Lung (tissue), 12 donors: ENCODE data around the gene ZPBP2. TPM values are rescaled to one million over a fixed set of nuclear protein-coding genes. Genes with fewer than 3 reads are reported as not detected.

Experiments used
- ATAC-seq: fragments of 200-7000 bp; cut with Tn5 transposase; one replicate; pipeline ENCODE4 v1.9.1; 2020; ENCODE audit warnings: moderate number of reproducible peaks; ENCODE audit not compliant: insufficient read depth, low FRiP score
- DNase-seq, 3 donors: peaks; one replicate each; pipeline ENCODE4 v3.0.0-alpha.2; 2013 to 2017
- H3K27ac ChIP-seq, 2 donors: one replicate each; pipeline ENCODE4 v1.5.1; 2013; ENCODE audit warnings: mild to moderate bottlenecking in 2 of 2, moderate library complexity in 2 of 2, control low read depth in 1 of 2, inconsistent platforms in 1 of 2, low read depth in 1 of 2, low read length in 1 of 2
- H3K27me3 ChIP-seq, 3 donors: one replicate each; pipeline ENCODE4 v1.5.1; 2013; ENCODE audit warnings: low read length in 2 of 3; ENCODE audit not compliant: control insufficient read depth in 3 of 3, insufficient read depth in 3 of 3
- H3K36me3 ChIP-seq, 4 donors: one replicate each; pipeline ENCODE4 v1.5.1; 2013; ENCODE audit warnings: low read length in 4 of 4, mild to moderate bottlenecking in 1 of 4, moderate library complexity in 1 of 4; ENCODE audit not compliant: control insufficient read depth in 4 of 4, insufficient read depth in 4 of 4
- H3K4me1 ChIP-seq, 5 donors: one replicate each; pipeline ENCODE4 v1.5.1; 2013; ENCODE audit warnings: low read length in 5 of 5, mild to moderate bottlenecking in 2 of 5, moderate library complexity in 1 of 5; ENCODE audit not compliant: control insufficient read depth in 5 of 5, insufficient read depth in 5 of 5
- H3K4me3 ChIP-seq: one replicate; pipeline ENCODE4 v1.5.1; 2013; ENCODE audit warnings: mild to moderate bottlenecking, control low read depth, moderate library complexity
- H3K9ac ChIP-seq, 2 donors: one replicate each; pipeline ENCODE4 v1.5.1; 2013; ENCODE audit warnings: low read length in 2 of 2, control low read depth in 1 of 2; ENCODE audit not compliant: insufficient read depth in 1 of 2
- H3K9me3 ChIP-seq, 4 donors: one replicate each; pipeline ENCODE4 v1.5.1; 2013; ENCODE audit warnings: low read length in 3 of 4, mild to moderate bottlenecking in 1 of 4, moderate library complexity in 1 of 4; ENCODE audit not compliant: control insufficient read depth in 4 of 4, insufficient read depth in 3 of 4
- CTCF ChIP-seq: IDR thresholded peaks from 2 replicates; pipeline ENCODE4 v1.5.1; 2012; ENCODE audit warnings: mild to moderate bottlenecking; ENCODE audit errors: control extremely low read depth, extremely low read depth
- WGBS, 2 donors: extraction: QIAGEN DNeasy Blood & Tissue Kit; methylation state at CpG; one replicate each; pipeline ENCODE4 v1.1.7; 2013; 5-methylcytosine and 5-hydroxymethylcytosine counted together
- polyA plus RNA-seq, 2 donors: library from polyadenylated mRNA; stranded (reverse); fragments of 200-250 nt; gene quantifications; one replicate each; pipeline ENCODE4 v1.2.1, GENCODE V29; 2013
- total RNA-seq, 2 donors: library from RNA; depleted of rRNA in 1 of 2; stranded (reverse); fragments of >200 nt in 1 of 2; gene quantifications; one replicate each; pipeline ENCODE4 v1.2.1, GENCODE V29; 2014 to 2021
- donor health status: control.
- donor health status: control.
- donor health status: Bipolar disorder and iron deficiency.
- donor health status: healthy.
- donor health status: DM: yes; HTN: yes; CAD: no.

The ZPBP2 gene
- total and polyA plus RNA-seq, 4 donors: not detected

GRCh38 chr17:39887078-39887477 lies 19.1 kb downstream of the ZPBP2 start:
- TF ChIP-seq CTCF: no peak
- Histone ChIP-seq H3K27ac (no peak overlapping the region), H3K4me3 (no peak overlapping the region), H3K9me3 (no peaks in the 10 kb centered on the region), H3K27me3 (no peaks in the 10 kb centered on the region), H3K9ac (no peak overlapping the region), H3K36me3 (no peaks in the 10 kb centered on the region), H3K4me1 (no peaks in the 10 kb centered on the region)
- DNase-seq (no peak), ATAC-seq (no peak)

- WGBS, 2 donors: 43 to 64% methylated on average over 2 of the region's 2 CpGs
- Histone ChIP-seq H3K4me3 (no peak overlapping the region), H3K27me3 (no peaks in the 10 kb centered on the region), H3K36me3 (no peaks in the 10 kb centered on the region), H3K9ac (no peak overlapping the region), H3K27ac (no peak overlapping the region), H3K4me1 (no peaks in the 10 kb centered on the region), H3K9me3 (no peaks in the 10 kb centered on the region)
- DNase-seq (no peak), ATAC-seq (no peak)
- no peak for TF ChIP-seq CTCF
Observed at GRCh38 chr17:39889200-39889599, 21.2 kb downstream of the ZPBP2 start.

- no peaks in the 10 kb centered on the region for H3K9me3 ChIP-seq
- H3K4me1 ChIP-seq: no peaks in the 10 kb centered on the region
- DNase-seq: no peak
- H3K27me3 ChIP-seq: no peaks in the 10 kb centered on the region
- no peak for ATAC-seq
- WGBS, 2 donors: 23 to 32% methylated on average over 3 of the region's 3 CpGs
- TF ChIP-seq CTCF: no peak
- no peaks in the 10 kb centered on the region for H3K36me3 ChIP-seq
- no peak overlapping the region for H3K9ac ChIP-seq
- no peak overlapping the region for H3K27ac ChIP-seq
- H3K4me3 ChIP-seq: no peak overlapping the region
Observed at GRCh38 chr17:39894681-39895376, 26.8 kb downstream of the ZPBP2 start.

- Histone ChIP-seq H3K9me3 (no peaks in the 10 kb centered on the region), H3K36me3 (no peaks in the 10 kb centered on the region), H3K4me3 (no peak overlapping the region), H3K4me1 (no peaks in the 10 kb centered on the region), H3K27ac (no peak overlapping the region), H3K9ac (no peak overlapping the region), H3K27me3 (no peaks in the 10 kb centered on the region)
- WGBS, 2 donors: 94 to 96% methylated on average over 4 of the region's 4 CpGs
- no peak for DNase-seq
- TF ChIP-seq CTCF: no peak
- no peak for ATAC-seq
Observed at GRCh38 chr17:39898088-39898487, 30.1 kb downstream of the ZPBP2 start.
